Medulla oblongata (tissue), 1 donor: ENCODE results near the gene POLR2E.

ENCODE experiments used
- DNase-seq: peaks from one replicate; pipeline ENCODE4 v3.0.0-alpha.2; 2015; ENCODE audit errors: extremely low spot score

Gene POLR2E

DNA sequence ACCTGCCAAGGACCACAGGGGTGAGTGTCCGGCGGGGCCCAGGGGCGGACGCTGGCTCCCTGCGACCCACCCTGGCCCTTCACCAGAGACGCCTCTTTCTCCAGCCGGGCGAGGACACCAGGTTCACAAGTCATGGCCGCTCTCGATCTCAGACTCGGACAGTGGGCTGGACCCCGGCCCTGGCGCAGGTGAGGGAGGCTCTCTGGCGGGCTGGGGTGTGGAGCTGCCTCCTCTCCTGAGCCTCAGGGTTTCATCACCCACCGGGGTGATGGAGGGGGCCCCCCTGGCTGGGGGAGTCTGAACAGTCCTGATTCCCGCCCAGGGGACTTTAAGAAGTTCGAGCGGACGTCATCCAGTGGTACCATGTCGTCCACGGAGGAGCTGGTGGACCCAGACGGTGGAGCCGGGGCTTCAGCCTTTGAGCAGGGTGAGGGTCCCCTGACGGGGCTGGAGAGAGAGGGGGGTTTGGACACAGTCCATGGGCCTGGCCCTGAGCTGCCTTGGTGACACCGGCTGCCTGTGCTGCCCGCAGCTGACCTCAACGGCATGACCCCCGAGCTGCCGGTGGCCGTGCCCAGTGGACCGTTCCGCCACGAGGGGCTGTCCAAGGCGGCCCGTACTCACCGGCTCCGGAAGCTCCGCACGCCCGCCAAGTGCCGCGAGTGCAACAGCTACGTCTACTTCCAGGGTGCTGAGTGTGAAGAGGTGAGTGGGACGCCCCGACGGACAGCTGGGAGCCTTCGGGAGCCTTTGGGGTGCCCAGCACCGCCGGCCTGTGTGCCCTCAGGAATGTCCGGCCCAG lies 14.6 kb downstream of the POLR2E start:
- DNase-seq: no peak

DNA sequence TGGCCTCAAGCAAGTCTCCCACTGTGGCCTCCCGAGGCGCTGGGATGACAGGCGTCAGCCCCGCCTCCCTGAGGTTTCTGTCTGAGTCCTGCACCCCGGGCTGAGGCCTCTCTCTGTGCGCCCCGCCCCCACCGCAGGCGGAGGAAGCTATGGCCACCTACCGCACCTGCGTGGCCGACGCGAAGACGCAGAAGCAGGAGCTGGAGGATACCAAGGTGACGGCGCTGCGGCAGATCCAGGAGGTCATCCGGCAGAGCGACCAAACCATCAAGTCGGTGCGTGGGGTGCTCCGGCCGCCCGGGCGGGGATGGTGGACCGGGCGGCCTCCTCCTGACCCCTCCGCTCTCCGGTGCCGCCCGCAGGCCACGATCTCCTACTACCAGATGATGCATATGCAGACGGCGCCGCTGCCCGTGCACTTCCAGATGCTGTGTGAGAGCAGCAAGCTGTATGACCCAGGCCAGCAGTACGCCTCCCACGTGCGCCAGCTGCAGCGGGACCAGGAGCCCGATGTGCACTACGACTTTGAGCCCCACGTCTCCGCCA lies 15.5 kb downstream of the POLR2E start:
- DNase-seq: no peak

DNA sequence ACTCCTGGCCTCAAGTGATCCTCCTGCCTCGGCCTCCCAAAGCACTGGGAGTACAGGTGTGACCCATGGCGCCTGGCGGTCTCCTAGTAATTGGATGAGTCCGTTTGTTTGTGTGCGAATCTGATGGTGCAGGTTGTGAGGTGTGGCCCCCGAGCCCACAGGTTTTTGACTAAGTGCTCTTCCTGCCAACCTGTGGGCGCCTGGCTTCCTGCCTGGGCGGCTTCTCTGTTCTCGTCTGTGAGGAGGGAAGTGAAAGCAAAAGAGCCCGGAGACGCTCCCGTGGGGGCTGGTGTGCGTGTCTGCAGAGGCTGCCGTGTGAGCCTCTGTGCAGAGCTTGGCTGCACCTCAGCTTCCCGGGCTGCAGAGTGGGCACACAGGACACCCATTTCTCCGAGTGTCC lies 18.2 kb downstream of the POLR2E start:
- peak; percentile 63 for DNase-seq

DNA sequence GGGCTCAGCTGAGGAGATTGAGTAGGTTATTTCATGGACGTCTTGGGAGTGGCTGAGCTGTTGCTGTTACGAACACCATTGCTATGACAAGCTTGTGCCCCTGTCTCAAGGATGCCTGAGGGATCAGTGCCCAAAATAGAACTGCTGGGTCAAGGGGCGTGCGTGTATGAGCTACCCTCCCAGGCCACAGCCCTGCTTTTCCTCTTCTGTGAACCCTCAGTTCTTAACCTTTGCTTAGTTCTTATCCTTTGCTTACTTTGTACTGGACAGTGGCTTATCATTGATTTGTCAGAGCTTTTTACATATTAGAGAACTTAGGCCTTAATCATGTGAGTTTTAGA lies 19.2 kb downstream of the POLR2E start:
- DNase-seq: no peak

DNA sequence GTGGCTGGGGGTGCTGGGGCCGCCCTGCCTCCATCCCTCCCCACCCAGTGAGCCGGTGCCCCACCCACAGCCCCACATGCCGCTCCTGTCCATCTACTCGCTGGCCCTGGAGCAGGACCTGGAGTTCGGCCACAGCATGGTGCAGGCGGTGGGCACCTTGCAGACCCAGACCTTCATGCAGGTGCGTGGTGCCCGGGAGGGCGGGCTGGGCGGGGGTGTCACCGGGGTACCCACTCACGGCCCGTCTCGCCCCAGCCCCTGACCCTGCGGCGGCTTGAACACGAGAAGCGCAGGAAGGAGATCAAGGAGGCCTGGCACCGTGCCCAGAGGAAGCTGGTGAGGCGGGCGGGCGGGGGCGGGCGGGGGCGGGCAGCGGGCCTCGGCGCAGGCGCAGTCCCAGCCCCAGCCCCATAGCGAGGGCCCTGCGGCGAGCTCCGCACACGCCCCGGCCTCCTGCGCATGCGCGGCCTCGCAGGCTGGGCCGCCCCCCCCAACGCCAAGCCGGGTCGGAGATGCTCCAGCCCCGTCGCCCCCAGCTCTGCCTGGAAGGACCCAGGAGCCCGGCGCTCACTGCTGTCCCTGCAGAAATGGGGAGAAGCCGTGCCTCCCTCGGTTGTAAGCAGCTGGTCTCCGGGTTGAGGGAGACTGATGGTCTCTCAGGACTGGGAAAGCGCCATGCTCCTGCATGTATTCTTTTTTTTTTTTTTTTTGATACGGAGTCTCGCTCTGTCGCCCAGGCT lies 20.5 kb downstream of the POLR2E start:
- DNase-seq: no peak

DNA sequence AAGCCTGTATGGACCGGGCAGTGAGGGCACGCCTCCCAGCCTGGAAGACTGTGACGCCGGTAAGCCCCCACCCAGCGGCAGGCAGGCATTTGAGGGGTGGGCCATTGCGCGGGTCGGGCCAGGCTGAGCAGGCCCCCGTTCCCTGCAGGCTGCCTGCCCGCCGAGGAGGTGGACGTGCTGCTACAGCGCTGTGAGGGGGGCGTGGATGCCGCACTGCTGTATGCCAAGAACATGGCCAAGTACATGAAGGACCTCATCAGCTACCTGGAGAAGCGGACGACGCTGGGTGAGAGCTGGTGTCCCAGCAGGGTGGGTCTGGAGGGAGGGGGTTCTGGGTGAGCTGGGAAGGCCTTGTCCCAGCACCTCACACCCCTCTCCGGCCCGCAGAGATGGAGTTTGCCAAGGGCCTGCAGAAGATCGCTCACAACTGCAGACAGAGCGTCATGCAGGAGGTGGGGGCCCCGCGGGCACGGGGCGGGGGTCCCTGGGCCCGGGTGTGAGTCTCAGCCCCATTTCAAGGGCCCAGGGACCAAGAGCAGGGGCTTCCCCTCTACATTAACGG lies 21.1 kb downstream of the POLR2E start:
- DNase-seq: no peak

DNA sequence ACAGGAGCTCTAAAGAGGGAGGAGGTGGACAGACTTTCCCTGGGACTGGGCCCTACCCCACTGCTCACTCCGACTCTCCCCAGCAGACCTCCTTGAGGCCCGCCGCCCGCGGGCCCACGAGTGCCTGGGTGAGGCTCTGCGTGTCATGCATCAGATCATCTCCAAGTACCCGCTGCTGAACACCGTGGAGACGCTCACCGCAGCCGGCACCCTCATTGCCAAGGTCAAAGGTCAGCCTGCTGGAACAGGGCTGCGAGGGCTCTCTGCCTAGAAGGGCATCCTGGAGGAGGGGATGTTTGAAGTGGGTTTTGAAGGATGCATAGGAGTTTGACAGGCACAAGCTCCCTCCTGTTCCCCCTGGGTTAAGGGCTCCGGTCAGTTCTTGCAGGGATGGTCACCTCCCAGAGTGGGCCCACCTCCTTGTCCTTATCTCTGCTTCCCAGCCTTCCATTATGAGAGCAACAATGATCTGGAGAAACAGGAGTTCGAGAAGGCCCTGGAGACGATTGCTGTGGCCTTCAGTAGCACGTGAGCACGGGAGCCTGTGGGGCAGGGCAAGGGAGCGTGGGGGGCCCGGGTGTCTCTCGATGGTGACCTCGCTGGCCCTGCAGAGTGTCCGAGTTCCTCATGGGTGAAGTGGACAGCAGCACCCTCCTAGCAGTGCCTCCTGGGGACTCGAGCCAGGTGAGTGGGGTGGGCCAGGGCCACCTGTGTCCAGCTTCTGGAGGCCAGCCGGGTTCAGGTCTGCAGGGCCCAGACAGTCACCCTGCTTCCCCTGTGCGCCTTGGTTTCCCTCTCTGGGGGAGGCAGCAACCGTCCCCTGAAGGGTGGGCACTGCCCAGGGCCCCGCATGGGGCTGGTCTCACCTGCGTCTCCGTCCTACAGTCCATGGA lies 21.9 kb downstream of the POLR2E start:
- no peak for DNase-seq

DNA sequence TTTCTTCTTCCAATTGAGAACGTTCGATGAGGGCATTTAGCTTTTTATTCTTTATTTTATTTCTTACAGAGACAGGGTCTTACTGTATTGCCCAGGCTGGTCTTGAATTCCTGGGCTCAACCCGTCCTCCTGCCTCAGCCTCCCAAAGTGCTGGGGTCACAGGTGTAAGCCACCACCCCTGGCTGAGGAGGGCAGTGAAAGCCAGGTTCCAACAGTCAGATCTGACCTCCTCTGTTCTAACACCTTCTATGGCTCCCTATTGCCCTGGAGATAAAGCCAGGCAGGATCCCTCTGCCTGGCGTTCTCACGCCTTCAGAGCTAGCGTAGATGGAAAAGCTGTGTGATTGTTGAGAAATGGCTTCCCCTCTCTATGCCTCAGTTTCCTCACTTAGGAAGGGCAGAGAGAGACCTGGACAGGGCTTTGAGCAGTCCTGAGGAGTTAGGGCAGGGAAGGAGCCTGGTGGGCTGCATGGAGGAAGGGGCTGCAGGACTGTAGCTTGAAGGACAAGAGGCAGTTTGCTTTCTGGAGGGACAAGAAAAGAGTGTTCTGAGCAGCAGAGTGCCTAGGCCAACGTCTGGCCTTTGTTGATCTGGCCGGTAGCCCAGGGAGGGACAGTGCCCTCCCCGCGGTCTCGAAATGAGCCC lies 22.7 kb downstream of the POLR2E start:
- DNase-seq: no peak

DNA sequence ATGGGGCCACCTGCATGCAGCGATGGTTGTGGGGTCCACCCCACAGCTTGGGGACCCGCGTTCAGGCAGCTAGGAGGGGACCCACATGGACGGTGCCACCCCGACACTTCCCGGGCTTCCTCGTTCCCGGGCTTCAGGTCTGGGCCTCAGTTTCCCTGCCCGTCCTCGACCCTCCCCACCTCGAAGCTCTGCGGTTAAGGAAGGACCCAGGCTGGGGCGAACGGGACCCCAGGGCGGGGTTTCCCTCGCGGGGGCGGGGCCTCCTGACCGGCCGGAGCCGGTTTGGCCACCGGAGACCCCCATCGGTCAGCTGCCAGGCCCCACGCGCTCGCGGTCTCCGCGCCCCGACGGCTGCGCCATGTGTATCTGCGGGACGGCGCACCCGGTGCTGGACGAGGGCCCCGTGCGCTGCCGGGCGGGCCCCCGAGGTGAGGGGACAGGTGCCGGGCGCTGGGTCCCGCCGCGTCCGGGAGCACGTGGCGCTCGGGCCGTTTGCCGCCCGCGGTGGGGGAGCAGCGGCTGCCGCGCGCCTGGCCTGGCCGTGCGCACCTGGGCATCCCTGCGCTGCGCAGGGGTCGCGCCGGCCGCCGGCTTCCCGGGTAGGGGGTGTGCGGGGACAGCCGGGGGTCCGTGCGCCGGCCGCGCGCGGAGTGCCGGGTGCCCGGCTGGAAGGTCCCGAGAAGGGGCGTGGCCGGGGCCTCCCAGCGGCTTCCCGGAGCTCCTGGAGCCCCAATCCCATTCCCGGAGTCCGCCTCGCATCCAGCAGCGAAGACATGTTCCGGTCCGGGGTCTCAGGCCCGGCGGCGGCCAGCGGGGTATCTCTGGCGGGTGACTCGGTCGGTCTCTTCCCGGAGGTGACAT lies 24.0 kb downstream of the POLR2E start:
- no peak for DNase-seq

DNA sequence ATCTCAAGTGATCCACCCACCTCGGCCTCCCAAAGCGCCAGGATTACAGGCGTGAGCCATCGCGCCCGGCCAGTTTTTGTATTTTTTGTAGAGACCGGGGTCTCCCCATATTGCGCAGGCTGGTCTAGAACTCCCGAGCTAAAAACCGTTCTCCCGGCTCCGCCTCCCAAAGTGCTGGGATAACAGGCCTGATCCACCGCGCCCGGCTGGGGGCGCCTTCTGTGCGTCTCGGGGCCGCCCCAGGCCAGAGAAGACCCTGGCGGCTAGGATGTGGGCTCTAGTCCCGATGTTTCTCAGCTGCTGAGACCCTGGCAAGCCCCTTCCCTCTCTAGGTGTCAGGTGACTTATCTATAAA lies 24.6 kb downstream of the POLR2E start:
- DNase-seq: no peak

DNA sequence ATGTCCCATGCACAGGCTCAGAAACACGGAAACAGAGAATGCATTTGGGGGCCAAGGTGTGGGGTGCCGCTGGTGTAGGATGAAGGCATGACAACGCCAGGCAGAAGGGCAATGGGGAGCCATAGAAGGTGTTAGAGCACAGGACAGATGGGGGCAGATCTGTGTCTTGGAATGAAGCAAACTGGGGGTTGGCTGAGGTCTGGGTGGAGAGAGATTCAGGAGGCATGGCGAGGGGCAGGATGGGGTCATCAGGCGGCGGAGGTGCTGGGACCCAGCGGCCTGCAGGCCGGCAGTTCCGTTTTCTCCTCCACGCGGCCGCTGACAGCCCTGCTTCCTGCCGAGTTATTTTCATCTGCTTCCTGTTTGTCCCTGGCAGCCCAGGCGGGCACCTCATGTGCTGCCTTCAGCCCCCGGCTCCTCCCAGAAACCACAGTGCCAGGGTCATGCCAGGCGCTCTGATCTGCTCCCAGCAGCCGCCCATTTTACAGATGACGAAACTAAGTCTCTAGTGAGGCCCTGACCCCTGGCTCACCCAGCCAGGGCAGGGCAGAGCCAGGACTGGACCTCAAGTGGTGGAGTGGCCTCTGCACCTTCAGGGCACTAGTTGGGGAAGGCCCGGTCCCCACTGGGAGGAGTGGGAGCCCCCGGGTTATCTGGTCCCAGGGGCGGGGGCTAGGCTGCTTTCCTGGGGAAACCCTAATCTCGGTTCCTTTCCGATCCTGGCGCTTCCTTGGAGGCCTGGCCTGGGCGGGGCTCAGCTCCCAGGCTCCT lies 26.0 kb downstream of the POLR2E start:
- peak; percentile 63 for DNase-seq

DNA sequence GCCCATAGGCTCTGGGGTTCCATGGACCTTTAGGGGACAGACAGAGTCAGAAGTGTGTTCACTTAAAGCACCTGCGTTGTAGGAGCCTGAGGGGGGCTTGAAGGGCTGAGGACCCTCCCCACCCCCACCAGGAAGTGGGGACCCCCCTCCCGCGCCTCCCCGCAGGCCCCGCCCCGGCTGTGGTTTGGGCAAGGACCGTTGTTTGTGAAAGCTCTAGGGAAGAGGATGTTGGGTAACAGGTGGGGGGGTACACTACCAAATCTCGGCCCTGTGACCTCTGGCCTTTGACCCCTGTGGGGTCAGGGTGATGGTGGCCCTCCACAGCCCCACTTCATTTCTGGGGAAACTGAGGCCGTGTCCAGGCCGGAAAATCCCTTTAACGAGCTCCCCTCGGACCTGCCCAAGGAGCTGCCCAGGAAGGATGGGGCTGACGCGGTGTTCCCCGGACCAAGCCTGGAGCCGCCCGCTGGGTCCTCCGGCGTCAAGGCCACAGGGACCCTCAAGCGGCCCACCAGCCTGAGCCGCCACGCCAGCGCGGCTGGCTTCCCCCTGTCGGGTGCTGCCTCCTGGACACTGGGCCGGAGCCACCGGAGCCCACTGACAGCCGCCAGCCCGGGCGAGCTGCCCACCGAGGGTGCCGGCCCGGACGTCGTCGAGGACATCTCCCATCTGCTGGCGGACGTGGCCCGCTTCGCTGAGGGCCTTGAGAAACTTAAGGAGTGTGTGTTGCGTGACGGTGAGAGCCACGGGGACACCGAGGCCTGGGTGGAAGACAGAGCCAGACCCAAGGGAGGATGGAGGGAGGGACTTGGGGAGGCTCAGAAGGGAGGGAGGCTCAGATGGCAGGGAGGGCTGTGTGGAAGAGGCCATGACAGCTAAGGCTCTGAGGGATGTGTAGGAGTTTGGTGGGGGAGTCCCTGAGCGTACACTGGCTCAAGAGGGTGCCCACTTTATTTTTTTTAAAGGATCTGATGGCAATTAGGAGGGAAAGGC lies 26.9 kb downstream of the POLR2E start:
- DNase-seq: peak; percentile 46

DNA sequence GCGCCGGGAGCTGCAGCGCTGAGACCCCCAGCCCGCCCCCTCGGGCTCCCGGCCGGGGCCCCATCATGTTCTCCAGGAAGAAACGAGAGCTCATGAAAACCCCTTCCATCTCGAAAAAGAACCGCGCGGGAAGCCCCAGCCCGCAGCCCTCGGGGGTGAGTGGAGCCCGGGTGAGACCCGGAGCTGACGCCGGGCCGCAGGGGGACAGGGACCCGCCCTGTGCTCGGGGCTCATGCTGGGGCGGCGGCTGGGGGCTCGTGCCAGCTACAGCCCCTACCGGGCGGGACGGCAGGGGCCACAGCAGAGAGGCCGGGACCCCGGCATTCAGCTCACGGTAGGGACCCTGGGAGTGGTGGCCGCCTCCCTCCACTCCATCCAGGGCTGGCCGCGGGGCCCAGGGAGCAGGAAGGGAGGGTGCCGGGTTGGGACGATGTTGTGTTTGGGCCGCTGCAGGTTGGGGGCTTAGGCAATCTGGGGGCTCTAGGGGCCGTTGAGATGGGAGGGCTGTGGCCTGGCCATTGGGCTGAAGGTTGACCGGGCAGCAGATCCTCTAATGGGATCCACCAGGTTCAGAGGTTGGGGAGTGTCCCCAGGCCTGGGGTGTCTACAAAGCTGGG lies 27.7 kb downstream of the POLR2E start:
- DNase-seq: no peak

DNA sequence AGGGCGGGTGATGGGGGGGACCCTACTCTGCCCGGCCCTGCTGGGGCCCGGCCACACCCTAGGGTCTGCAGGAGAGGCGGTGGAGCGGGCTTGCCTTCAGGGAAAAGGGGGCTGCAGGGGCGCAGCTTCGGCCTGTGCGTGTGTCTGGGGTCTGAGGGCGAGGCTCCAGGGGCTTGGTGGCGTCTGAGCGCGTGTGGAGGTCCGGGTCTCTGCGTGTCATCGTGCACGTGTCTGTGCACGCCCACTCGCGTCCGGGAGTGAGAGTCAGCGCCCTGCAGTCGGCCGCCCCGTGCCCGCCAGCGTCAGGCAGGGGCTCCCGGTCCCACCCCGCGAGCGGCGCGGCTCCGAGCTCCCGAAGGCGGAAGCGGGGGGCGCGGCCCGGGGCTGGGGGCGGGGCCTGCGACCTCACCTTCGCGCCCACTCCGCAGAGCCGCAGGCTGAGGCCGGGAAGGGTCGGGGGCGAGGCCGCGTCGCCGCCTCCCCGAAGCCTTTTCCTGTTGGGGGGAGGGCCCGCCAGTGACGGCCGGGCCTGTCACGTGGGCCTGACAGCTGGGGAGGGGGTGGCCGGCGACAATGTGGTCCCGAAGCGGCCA lies 28.3 kb downstream of the POLR2E start, which contains the start of gene ARHGAP45:
ARHGAP45 (plus strand) TSS at position 420 of the 593 bp plus-strand sequence. CDS start 239 bp downstream, outside the sequence.
- DNase-seq: peak; percentile 24

DNA sequence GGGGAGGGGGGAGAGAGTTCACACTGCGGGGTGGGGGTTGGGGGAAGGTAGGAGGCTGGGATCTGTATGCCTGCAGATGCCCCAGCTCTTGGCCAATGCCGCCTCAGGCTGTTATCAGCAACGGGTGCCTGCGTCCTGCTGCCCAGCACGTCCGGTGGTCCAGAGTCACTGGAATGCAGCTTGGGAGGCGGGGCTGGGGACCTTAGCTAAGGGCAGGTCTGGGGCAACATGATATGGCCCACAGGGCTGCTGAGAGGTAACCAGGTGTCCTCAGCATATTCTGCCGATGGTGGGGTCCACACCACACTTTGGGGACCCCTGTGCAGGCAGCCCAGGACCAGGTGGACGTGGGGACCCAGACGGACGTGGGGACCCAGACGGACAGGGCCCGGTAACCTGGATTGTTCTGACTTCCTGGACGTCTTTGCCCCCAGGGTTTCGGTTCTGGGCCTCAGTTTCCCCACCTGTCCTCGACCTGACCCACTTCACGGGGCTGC lies 28.9 kb downstream of the POLR2E start:
- DNase-seq: no peak

DNA sequence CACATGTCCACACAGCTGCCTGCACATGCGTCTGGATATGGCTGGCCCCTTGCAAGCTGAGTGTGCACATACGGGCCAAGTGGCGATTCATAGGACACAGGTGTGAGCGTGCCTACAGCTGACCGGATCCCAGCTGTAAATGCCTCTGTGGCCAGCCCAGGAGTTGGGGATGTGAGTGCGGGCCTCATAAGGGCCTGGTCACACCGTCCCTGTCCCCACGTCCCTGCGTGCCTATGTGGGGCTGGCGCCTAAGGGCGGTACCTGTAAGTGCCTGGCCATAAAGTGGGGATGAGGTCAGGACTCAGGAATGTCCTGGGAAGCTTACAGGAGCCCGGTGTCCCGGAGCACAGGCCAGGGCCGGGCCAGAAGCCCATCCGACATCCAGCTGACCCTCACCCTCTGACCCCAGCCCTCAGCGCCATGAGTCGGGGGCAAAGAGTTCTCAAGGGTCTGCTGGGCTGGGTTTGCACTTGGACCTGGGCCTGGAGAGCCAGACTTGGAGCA lies 29.5 kb downstream of the POLR2E start:
- no peak for DNase-seq
